Keratinocyte (primary cell): ENCODE data around the gene AP1M1. TPM values are rescaled to one million over a fixed set of nuclear protein-coding genes. Genes with fewer than 3 reads are reported as not detected.

Experiments
- DNase-seq: peaks from one replicate; pipeline ENCODE4 v3.0.0-alpha.2; 2011; ENCODE audit warnings: low read depth, missing footprints, low spot score
- FAIRE-seq: peaks from 2 replicates; lab custom pipeline; 2011; peaks lifted over from hg19 to GRCh38; lab: Jason Lieb, UNC
- H2AFZ ChIP-seq: 2 replicates; pipeline ENCODE4 v1.6.0; 2012; ENCODE audit warnings: low read length, control low read depth, inconsistent platforms; ENCODE audit not compliant: control insufficient read depth
- H3K27ac ChIP-seq: 2 replicates; pipeline ENCODE4 v1.5.1; 2011; ENCODE audit warnings: low read length; ENCODE audit not compliant: control insufficient read depth, insufficient read depth
- H3K27me3 ChIP-seq: 3 replicates; pipeline ENCODE4 v1.6.0; 2011; ENCODE audit warnings: low read length; ENCODE audit not compliant: control insufficient read depth, insufficient read depth; ENCODE audit errors: extremely low read depth
- H3K36me3 ChIP-seq, 2 experiments: 2 replicates in 1 of 2; 3 replicates in 1 of 2; pipeline ENCODE4 v1.5.1; 2011; ENCODE audit warnings: low read length in 2 of 2, mild to moderate bottlenecking in 1 of 2; ENCODE audit not compliant: control insufficient read depth in 2 of 2, insufficient read depth in 2 of 2; ENCODE audit errors: extremely low read depth in 1 of 2
- H3K4me1 ChIP-seq: 3 replicates; pipeline ENCODE4 v1.5.1; 2011; ENCODE audit warnings: low read length; ENCODE audit not compliant: control insufficient read depth, insufficient read depth; ENCODE audit errors: extremely low read depth
- H3K4me2 ChIP-seq: 3 replicates; pipeline ENCODE4 v1.6.0; 2011; ENCODE audit warnings: low read depth, low read length; ENCODE audit not compliant: control insufficient read depth, insufficient read depth; ENCODE audit errors: extremely low read depth
- H3K4me3 ChIP-seq, 3 experiments: fragments of 200-600 bp in 1 of 3; sonication (generic) in 1 of 3; 2 replicates in 2 of 3; 3 replicates in 1 of 3; pipeline ENCODE4 v1.5.1; 2011 to 2016; ENCODE audit warnings: low read length in 3 of 3, mild to moderate bottlenecking in 3 of 3, control low read depth in 2 of 3, inconsistent platforms in 1 of 3, low read depth in 1 of 3, mixed read lengths in 1 of 3, mixed run types in 1 of 3, moderate library complexity in 1 of 3; ENCODE audit not compliant: control insufficient read depth in 2 of 3, insufficient read depth in 2 of 3; ENCODE audit errors: extremely low read depth in 1 of 3
- H3K79me2 ChIP-seq: 2 replicates; pipeline ENCODE4 v1.6.0; 2012; ENCODE audit warnings: low read length; ENCODE audit not compliant: control insufficient read depth, insufficient read depth
- H3K9ac ChIP-seq: 3 replicates; pipeline ENCODE4 v1.6.0; 2011; ENCODE audit warnings: low read length; ENCODE audit not compliant: control insufficient read depth, insufficient read depth; ENCODE audit errors: extremely low read depth
- H3K9me1 ChIP-seq: 3 replicates; pipeline ENCODE4 v1.6.0; 2011; ENCODE audit warnings: low read length; ENCODE audit not compliant: control insufficient read depth, insufficient read depth; ENCODE audit errors: extremely low read depth
- H3K9me3 ChIP-seq: 2 replicates; pipeline ENCODE4 v1.5.1; 2012; ENCODE audit warnings: low read depth, low read length; ENCODE audit not compliant: control insufficient read depth
- H4K20me1 ChIP-seq: 3 replicates; pipeline ENCODE4 v1.6.0; 2011; ENCODE audit warnings: low read length; ENCODE audit not compliant: control insufficient read depth, insufficient read depth; ENCODE audit errors: extremely low read depth
- CTCF ChIP-seq, 3 experiments: IDR thresholded peaks in 1 of 3; conservative IDR thresholded peaks in 1 of 3; optimal IDR thresholded peaks in 1 of 3; 2 replicates in 2 of 3; 3 replicates in 1 of 3; pipeline versions ENCODE3 to v1.5.1; 2011; ENCODE audit warnings: low read length in 3 of 3, mild to moderate bottlenecking in 3 of 3, moderate library complexity in 2 of 3, control low read depth in 1 of 3, inconsistent platforms in 1 of 3; ENCODE audit not compliant: insufficient read depth in 2 of 3; ENCODE audit errors: extremely low read depth in 1 of 3
- EZH2 ChIP-seq: IDR thresholded peaks from one replicate; pipeline ENCODE4 v1.6.1; 2012; ENCODE audit warnings: inconsistent platforms, mild to moderate bottlenecking, low read length, moderate library complexity
- dilution Hi-C: fragments of 300-500 bp; cut with MboI; formaldehyde crosslinking; loops from one replicate; pipeline ENCODE4 v1.7.0; 2020; ENCODE audit warnings: low sequenced_read_pairs; ENCODE audit not compliant: extremely low pct_ligation_motif_present
- polyA plus RNA-seq, 5 experiments: library from polyadenylated mRNA; depleted of rRNA in 3 of 5; stranded (reverse) in 3 of 5; stranded (forward) in 1 of 5; unstranded in 1 of 5; fragments of >200 nt; gene quantifications; 1 replicate in 1 of 5; 2 replicates in 3 of 5; 3 replicates in 1 of 5; pipeline versions ENCODE4 v1.2.1 to v1.2.3, GENCODE V29; 2011 to 2012; ENCODE audit warnings: missing spikeins in 2 of 5, low read depth in 1 of 5, low replicate concordance in 1 of 5

Gene AP1M1
- polyA plus RNA-seq, 1 donor (not counting 4 experiments of a cell fraction or from before 2014, with no cell fraction given), result 27.7 TPM

GRCh38 chr19:16228637-16229321, 31.1 kb downstream of the AP1M1 start:
- no peak overlapping the region for H3K27ac ChIP-seq
- no peak overlapping the region for H2AFZ ChIP-seq
- H3K9ac ChIP-seq, result no peak overlapping the region
- H3K27me3 ChIP-seq, result no peaks in the 10 kb centered on the region
- dilution Hi-C loops, result no loop called here
- no peak for TF ChIP-seq EZH2
- TF ChIP-seq CTCF (optimal IDR thresholded peaks at IDR 0.05 in 1 of 3, IDR thresholded peaks at IDR 0.05 in 1 of 3, conservative IDR thresholded peaks at IDR 0.05 in 1 of 3; ENCODE audit: extremely low read depth in 1 of 3, insufficient read depth in 2 of 3, low read length in 3 of 3), result no peak
- no peak for FAIRE-seq
- H3K4me3 ChIP-seq, result no peak overlapping the region
- H3K4me1 ChIP-seq, result no peaks in the 10 kb centered on the region
- no peak for DNase-seq
- no peaks in the 10 kb centered on the region for H3K79me2 ChIP-seq
- no peaks in the 10 kb centered on the region for H3K9me1 ChIP-seq
- peaks cover 26 to 43% of the 10 kb centered on the region in 2 experiments for H3K36me3 ChIP-seq
- H4K20me1 ChIP-seq, result no peaks in the 10 kb centered on the region
- no peaks in the 10 kb centered on the region for H3K9me3 ChIP-seq
- H3K4me2 ChIP-seq, result no peak overlapping the region

- H3K36me3 ChIP-seq, result peaks cover 27 to 38% of the 10 kb centered on the region in 2 experiments
- H3K4me3 ChIP-seq, result no peak overlapping the region
- no peaks in the 10 kb centered on the region for H3K4me1 ChIP-seq
- no peaks in the 10 kb centered on the region for H4K20me1 ChIP-seq
- no peak overlapping the region for H2AFZ ChIP-seq
- FAIRE-seq, result no peak
- DNase-seq, result no peak
- TF ChIP-seq EZH2 (no peak), CTCF (optimal IDR thresholded peaks at IDR 0.05 in 1 of 3, IDR thresholded peaks at IDR 0.05 in 1 of 3, conservative IDR thresholded peaks at IDR 0.05 in 1 of 3; ENCODE audit: extremely low read depth in 1 of 3, insufficient read depth in 2 of 3, low read length in 3 of 3) (no peak)
- H3K9me3 ChIP-seq, result no peaks in the 10 kb centered on the region
- no peak overlapping the region for H3K4me2 ChIP-seq
- no peak overlapping the region for H3K27ac ChIP-seq
- H3K27me3 ChIP-seq, result no peaks in the 10 kb centered on the region
- H3K9ac ChIP-seq, result no peak overlapping the region
- H3K79me2 ChIP-seq, result no peaks in the 10 kb centered on the region
- H3K9me1 ChIP-seq, result no peaks in the 10 kb centered on the region
- dilution Hi-C loops, result no loop called here
These were observed 31.6 kb downstream of the AP1M1 start for GRCh38 chr19:16229322-16229641.
